HG03066 (cell line): ENCODE data around the gene TSEN54.
"Not testable (repeated sequence)": the region's sequence is repeated elsewhere in the genome, so short reads cannot be mapped to it uniquely, and the experiment has no call there.

Source experiments
- ATAC-seq: cut with Tn5 transposase; IDR thresholded peaks from one replicate; pipeline ENCODE4 v1.9.1; 2021; ENCODE audit warnings: low read depth; ENCODE audit not compliant: unreplicated experiment

TSEN54 gene

GRCh38 chr17:75515496-75516254 is 653 bp upstream of the TSEN54 start, which contains the start of gene CASKIN2:
Gene CASKIN2, minus strand, starts transcription at chr17:75515537. Its CDS starts 1,733 bp downstream, at chr17:75513804.
- peak; percentile 39 for ATAC-seq

DNA sequence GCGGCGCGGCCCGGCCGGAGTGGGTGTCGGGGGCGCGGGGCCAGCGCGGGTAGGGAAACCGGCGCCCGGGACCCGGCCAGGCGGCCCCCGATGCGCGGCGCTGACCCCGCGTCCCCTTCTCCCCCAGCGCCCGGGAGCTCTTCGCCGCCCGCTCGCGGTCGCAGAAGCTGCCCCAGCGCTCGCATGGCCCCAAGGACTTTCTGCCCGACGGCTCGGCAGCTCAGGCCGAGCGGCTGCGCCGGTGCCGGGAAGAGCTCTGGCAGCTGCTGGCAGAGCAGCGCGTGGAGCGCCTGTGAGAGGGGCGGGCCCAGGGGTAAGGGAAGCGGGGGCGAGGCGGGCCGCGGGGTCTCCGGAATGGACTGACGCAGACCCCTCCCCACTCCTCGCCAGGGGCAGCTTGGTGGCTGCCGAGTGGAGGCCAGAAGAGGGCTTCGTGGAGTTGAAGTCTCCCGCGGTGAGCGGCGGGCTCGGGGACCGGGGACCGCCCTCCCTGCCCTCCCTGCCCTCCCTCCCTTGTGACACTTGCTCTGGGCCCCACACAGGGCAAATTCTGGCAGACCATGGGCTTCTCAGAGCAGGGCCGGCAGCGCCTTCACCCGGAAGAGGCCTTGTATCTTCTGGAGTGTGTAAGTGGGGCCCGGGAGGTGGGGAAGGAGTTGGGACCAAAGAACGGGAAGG is 430 bp downstream of the TSEN54 start:
- peak; percentile 3 for ATAC-seq

DNA sequence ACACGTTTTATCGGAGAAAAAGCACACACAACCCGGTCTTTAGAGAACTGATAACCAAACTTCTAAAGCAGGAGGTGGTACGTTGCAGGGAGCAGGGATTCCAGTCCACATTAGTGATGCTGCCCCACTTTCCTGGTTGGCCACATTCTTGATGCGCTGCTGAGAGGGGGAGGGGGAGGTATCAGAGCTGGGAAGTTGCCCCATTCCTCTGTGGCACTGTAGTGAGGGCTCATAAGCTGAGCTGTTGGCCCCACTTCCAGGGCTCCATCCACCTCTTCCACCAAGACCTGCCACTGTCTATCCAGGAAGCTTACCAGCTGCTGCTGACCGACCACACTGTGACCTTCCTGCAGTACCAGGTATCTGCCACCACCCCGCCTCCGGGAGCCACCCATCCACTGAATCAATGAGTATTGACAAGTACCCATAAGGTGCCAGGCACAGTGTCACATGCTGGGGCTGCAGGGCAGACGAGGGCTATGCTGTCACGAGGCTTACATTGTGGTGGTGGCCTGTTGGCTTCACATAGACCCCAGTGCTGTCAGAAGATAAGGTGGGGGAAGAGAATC is 1.1 kb downstream of the TSEN54 start:
- no peak for ATAC-seq

DNA sequence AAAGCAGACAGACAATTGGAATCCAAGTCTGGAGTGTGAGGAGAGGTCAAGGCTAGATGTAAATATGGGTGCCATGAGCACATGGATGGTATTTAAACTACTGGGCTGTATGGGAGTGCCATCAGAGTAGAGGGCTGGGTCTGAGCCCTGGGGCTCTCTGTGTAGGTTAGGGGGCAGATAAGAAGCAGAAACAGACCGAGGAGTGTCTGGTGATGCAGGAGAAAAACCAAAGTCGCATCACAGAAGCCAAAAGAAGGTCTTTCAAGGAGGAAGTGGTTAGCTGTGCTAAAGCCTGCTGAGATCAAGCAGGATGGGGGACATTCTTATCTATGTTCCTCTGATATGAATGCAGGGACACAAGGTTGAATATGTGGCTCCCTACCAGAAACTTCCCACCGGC is 1.9 kb downstream of the TSEN54 start:
- no peak for ATAC-seq

DNA sequence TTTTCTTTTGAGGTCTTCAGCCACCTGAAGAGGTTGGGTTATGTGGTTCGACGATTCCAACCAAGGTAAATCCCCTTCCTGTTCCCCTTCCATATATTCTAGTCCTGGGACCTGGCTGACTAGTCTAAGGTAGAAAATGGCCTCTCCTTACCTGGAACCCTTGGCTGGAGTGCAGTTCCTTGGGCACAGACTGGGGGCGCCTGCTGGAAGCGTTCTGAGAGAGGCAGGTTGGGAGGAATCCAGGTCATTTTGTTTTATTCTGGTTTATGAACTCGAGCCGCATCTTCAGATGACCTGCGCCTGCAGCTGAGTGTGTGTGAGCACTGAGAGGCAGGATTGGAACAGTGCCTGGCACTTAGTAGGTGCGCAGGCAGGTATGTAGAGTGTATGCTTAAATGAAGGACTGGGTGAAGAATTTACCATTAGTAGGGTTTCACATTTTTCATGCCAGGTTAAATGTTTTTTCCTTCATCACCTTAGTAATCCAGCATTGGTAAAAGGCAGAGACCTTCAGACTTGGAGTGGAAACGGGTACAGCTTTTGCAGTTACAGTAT is 2.7 kb downstream of the TSEN54 start:
- no peak for ATAC-seq

GRCh38 chr17:75520413-75520812 is 4.1 kb downstream of the TSEN54 start:
- not testable (repeated sequence) for ATAC-seq

DNA sequence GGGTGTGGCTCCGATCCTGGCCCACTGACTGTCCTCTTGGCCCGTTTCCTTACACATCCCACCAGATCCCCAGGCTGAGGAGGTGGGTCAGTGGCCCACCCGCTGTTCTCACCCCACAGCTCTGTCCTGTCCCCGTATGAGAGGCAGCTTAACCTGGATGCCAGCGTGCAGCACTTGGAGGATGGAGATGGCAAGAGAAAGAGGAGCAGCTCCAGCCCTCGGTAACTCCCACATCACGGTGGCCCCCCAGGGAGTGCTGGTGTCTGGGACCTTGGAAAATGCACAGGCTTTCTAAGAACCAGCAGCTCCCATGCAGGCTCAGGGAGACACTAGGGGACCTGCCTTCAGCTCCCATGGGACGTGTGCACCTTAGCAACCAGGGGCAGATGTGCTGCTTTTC is 5.0 kb downstream of the TSEN54 start:
- ATAC-seq, result no peak

- no peak for ATAC-seq
Observed at GRCh38 chr17:75521951-75522727, 5.8 kb downstream of the TSEN54 start.

- no peak for ATAC-seq
Observed at GRCh38 chr17:75523647-75524046, 7.3 kb downstream of the TSEN54 start.

GRCh38 chr17:75524269-75524969 is 8.1 kb downstream of the TSEN54 start:
- no peak for ATAC-seq

GRCh38 chr17:75524970-75525805 is 8.9 kb downstream of the TSEN54 start, which contains the start of gene LLGL2:
Gene LLGL2, plus strand, starts transcription at chr17:75525697. Its CDS starts 17,730 bp downstream, at chr17:75543427.
- peak; percentile 83 for ATAC-seq

DNA sequence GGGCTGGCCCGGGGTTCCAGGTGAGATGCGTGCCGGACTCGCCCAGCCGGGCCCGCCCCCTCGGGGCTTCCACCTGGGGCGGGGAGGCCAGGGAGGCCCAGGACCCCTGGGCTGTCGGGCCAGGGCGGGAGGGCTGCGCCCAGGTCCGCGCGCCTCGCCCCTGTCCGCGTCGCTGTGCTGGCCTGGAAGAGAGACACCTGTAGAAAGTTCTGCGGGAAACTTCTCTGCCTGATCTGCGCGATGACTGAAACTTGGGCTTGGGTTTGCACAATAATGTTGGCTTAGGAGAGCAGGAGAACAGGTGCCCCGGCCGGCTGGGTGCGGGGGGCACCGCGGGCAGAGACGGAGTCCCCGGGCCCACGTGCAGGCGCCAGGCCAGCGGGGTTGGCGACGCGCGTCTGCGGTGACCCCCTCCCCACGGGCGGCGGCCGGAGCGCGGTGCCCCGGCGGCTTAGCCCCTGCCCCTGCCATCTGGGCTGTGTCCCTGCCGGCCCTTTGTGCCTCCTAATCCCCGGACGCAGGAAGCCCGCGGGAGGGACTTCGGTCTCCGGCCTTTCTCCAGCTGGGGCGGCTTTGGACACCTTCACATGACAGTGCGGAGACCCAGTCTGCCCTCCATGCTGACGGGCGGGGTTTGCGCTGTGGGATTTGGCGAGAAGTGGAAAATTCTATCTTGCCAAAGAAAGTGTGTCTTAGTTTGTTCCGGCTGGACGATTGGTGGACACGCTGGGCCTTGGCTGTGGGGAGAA is 9.7 kb downstream of the TSEN54 start:
- ATAC-seq, result peak; percentile 13

DNA sequence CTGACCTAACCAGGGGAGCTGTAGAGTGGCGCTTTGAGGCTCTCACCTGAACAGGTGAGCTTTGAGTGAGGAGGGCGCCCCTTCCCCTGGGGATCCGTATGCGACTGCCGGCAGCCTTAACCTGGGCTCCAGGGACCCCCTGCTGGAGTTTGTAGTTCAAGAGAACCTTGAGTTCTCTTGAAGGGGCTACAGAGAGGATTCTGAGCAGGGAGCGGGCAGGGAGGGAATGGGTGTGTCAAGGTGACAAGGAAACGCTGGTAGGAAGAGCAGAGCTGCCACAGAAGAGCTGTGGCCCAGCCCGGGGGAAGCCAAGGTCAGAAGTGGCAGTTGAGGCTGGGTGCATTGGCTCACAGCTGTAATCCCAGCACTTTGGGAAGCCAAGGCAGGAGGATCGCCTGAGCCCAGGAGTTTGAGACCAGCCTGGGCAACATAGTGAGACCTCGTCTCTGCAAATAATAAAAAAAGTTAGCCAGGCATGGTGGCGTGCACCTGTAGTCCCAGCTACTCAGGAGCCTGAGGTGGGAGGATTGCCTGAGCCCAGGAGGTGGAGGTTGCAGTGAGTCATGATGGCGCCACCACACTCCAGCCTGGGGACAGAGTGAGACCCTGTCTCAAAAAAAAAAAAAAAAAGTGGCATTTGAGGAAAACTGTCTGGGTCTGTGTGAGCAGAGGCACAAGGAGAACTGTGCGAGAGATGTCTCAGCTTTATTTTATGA is 10.4 kb downstream of the TSEN54 start:
- no peak for ATAC-seq

DNA sequence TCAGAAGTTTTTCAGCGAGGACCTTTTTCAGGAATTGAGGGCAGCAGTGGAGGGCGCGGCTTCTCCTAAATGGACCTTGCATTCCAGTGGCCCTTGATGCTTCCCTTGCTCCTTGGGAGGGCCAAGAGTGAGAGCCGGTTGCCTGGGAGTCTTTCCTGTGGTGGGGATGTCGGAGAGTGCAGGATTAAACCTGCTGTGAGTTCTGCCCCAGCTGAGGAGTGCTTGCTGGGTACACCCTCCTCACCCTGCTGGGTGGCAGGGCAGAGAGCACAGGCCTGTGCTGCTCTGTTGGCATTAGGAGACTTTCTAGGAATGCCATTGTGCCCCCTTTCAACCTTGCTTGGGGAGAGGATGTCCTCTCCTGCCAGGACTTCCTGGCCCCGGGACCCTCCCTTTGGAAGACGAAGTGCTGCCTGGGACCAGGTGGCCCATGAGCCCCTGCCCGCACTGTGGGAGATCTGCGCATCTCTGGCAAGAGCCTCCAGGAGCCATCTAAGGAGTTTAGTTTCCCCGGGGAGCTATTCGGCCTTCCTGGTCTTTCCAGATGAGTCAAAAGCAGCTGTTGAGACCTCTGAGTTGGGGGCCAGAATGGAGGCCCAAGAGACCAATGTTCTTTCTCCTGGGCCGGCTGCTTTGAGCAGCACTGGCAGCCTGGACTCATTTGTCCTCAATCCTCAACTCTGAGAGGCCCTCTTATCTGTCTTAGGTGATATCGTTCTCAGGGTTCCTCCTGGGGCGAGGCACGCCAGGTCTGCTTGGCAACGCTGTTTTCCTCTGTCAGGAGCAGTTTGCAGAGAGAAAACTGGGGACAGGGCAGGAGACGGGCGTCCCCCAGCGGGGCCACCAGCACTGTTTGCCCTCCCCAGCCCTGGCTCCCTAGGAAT is 14.8 kb downstream of the TSEN54 start:
- no peak for ATAC-seq

DNA sequence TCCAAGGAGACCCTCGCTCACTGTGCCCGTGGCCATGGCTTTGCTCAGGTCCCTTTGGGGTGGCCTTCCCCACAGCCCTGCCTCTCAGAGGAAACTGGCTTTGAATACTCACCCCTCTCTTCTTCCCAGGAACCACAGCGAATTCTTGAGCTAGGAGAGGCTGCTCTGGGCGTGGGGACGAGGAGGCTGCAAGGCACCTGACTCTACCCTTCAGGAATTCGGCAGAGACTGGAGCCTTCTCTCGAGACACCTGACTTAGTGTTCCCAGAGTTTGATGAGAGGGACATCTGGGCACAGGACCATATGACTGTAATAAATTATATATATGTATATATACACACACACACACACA is 15.4 kb downstream of the TSEN54 start:
- ATAC-seq, result no peak

DNA sequence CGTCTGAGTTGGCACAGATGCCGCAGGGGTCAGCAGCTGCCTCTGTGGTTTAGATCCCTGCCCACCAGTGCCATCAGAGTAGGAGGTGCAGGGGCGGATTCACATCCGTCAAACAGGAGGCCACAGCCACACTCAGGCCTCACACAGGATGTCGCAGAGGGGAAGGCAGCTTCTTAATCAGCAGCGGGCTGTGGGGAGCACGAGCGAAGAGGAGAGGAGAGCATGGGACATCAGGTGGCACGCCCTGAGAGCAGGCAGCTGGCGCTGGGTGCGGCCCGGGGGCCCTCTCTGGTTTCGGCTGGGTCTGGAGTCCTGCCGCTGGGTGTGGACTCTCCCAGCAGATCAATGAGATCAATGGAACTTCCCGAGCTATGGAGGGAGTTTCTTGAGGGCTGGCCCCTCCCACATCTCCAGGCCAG is 18.8 kb downstream of the TSEN54 start:
- no peak for ATAC-seq

- ATAC-seq, result no peak
Observed at GRCh38 chr17:75535871-75536270, 19.5 kb downstream of the TSEN54 start.
